Mesendoderm (in vitro differentiated cells): ENCODE measurements around the gene CGN.

Experiments
- DNase-seq: peaks from one replicate; pipeline ENCODE4 v3.0.0; 2013
- H2AK5ac ChIP-seq: 2 replicates; pipeline ENCODE4 v1.6.1; 2013; ENCODE audit warnings: low read length, inconsistent platforms
- H2BK120ac ChIP-seq: 2 replicates; pipeline ENCODE4 v1.6.1; 2013; ENCODE audit warnings: low read depth, mild to moderate bottlenecking, low read length, moderate library complexity, mixed read lengths
- H2BK15ac ChIP-seq: replicated peaks from 2 replicates; pipeline ENCODE4 v1.6.1; 2013; ENCODE audit warnings: low read depth, mild to moderate bottlenecking, moderate library complexity
- H2BK5ac ChIP-seq: 2 replicates; pipeline ENCODE4 v1.6.1; 2013; ENCODE audit warnings: low read length, inconsistent platforms
- H3K18ac ChIP-seq: 2 replicates; pipeline ENCODE4 v1.6.1; 2013; ENCODE audit warnings: mild to moderate bottlenecking, low read length, mixed read lengths
- H3K23ac ChIP-seq: one replicate; pipeline ENCODE4 v1.6.1; 2013; ENCODE audit warnings: low read length
- H3K27ac ChIP-seq: 2 replicates; pipeline ENCODE4 v1.5.1; 2013; ENCODE audit warnings: low read depth, mild to moderate bottlenecking, inconsistent platforms, low read length, moderate library complexity
- H3K27me3 ChIP-seq: 2 replicates; pipeline ENCODE4 v1.6.1; 2013; ENCODE audit warnings: low read length, control low read depth, mild to moderate bottlenecking, inconsistent platforms; ENCODE audit not compliant: insufficient read depth, poor library complexity
- H3K36me3 ChIP-seq: 2 replicates; pipeline ENCODE4 v1.6.1; 2013; ENCODE audit warnings: low read length, inconsistent platforms; ENCODE audit not compliant: control insufficient read depth, insufficient read depth
- H3K4ac ChIP-seq: one replicate; pipeline ENCODE4 v1.6.1; 2013; ENCODE audit warnings: low read depth, mild to moderate bottlenecking, low read length, moderate library complexity
- H3K4me1 ChIP-seq: 2 replicates; pipeline ENCODE4 v1.6.1; 2013; ENCODE audit warnings: low read depth, low read length, inconsistent platforms; ENCODE audit not compliant: control insufficient read depth
- H3K4me2 ChIP-seq: 2 replicates; pipeline ENCODE4 v1.6.1; 2013; ENCODE audit warnings: low read length
- H3K4me3 ChIP-seq: 2 replicates; pipeline ENCODE4 v1.5.1; 2013; ENCODE audit warnings: mild to moderate bottlenecking, low read length
- H3K56ac ChIP-seq: one replicate; pipeline ENCODE4 v1.6.1; 2013; ENCODE audit warnings: low read length
- H3K79me1 ChIP-seq: 2 replicates; pipeline ENCODE4 v1.6.1; 2013; ENCODE audit warnings: low read length, inconsistent platforms
- H3K79me2 ChIP-seq: 2 replicates; pipeline ENCODE4 v1.6.1; 2013; ENCODE audit warnings: mild to moderate bottlenecking, low read length; ENCODE audit not compliant: control insufficient read depth, insufficient read depth
- H3K9ac ChIP-seq: 2 replicates; pipeline ENCODE4 v1.6.1; 2013; ENCODE audit warnings: low read length, inconsistent platforms
- H4K5ac ChIP-seq: one replicate; pipeline ENCODE4 v1.6.1; 2013; ENCODE audit warnings: low read length
- H4K8ac ChIP-seq: one replicate; pipeline ENCODE4 v1.6.1; 2013; ENCODE audit warnings: low read depth, mild to moderate bottlenecking, control low read depth, low read length, moderate library complexity
- WGBS: extraction: QIAGEN DNeasy Blood & Tissue Kit; methylation state at CpG from one replicate; pipeline ENCODE4 v1.1.7; 2013; ENCODE audit warnings: low lambda C conversion rate, missing lambda C conversion rate; ENCODE audit not compliant: insufficient coverage; ENCODE audit errors: extremely low coverage; 5-methylcytosine and 5-hydroxymethylcytosine counted together

Gene CGN

DNA sequence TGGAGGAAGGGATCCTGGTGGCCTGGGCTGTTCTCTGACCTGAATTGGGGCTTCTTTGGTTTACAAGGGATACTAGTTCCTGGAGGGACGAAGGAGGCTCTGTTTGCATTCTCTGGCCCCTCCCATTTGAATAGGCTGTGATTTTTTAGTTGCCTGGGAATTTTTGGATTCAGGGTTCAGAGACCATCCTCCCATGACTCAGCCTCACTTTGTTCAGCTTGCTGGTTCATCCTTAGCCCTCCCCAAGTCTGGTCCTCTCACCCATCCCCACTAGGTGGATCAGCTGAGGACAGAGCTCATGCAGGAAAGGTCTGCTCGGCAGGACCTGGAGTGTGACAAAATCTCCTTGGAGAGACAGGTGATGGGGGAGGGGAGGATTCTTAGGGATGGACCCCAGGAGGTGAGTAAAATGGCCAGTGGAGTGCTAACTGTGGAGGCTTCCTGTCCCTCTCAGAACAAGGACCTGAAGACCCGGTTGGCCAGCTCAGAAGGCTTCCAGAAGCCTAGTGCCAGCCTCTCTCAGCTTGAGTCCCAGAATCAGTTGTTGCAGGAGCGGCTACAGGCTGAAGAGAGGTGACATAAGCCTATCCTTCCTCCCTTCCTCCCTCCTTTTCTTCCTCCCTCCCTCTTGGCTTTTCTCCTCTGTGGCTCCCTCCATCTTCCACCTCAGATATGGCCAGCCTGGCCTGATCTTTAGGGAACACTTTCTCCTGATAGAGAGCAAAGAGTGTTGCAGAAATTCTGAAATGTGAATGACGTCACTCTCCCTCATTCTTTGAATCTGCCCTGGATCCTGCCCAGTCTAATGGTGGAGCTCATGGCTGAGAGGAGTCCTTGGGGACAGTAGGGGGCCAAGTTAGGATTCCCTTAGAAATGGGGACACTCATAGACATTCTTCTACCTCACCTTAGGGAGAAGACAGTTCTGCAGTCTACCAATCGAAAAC, 24.4 kb downstream of the CGN start:
- Histone ChIP-seq H4K5ac (no peak overlapping the region), H3K4me1 (peaks cover 3% of the 10 kb centered on the region), H3K79me2 (no peaks in the 10 kb centered on the region), H3K27ac (no peak overlapping the region), H3K27me3 (no peaks in the 10 kb centered on the region), H3K79me1 (no peaks in the 10 kb centered on the region), H3K18ac (no peak overlapping the region), H3K4me3 (no peak overlapping the region), H3K9ac (no peak overlapping the region), H2BK5ac (no peak overlapping the region), H3K36me3 (no peaks in the 10 kb centered on the region), H2AK5ac (no peak overlapping the region), H2BK15ac (no peak overlapping the region), H4K8ac (no peak overlapping the region), H3K56ac (no peak overlapping the region), H2BK120ac (no peak overlapping the region), H3K23ac (no peak overlapping the region), H3K4ac (no peak overlapping the region), H3K4me2 (no peak overlapping the region)
- no CpG with 5 or more reads among the region's 6 CpGs for WGBS
- DNase-seq, result peak; percentile 76

DNA sequence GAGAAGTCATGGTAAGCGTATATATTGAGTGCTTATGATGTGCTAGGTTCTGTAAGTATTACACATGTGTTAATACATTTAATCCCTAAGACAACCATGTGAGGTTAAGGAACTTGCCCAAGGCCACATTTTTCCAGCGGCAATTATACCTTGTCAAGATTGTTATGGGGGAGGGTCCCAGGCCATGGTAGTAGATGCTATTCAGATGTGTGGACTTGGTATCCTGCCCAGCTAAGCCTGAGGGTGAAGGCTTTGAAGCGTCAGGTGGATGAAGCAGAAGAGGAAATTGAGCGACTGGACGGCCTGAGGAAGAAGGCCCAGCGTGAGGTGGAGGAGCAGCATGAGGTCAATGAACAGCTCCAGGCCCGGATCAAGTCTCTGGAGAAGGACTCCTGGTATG, 25.3 kb downstream of the CGN start:
- H3K18ac ChIP-seq, result no peak overlapping the region
- no peak overlapping the region for H2BK5ac ChIP-seq
- no peak overlapping the region for H4K8ac ChIP-seq
- WGBS, result no CpG with 5 or more reads among the region's 7 CpGs
- H3K79me1 ChIP-seq, result peaks cover 3% of the 10 kb centered on the region
- H3K4me3 ChIP-seq, result no peak overlapping the region
- no peak overlapping the region for H3K27ac ChIP-seq
- no peak overlapping the region for H2AK5ac ChIP-seq
- H3K4me2 ChIP-seq, result no peak overlapping the region
- H3K36me3 ChIP-seq, result no peaks in the 10 kb centered on the region
- H3K9ac ChIP-seq, result no peak overlapping the region
- H4K5ac ChIP-seq, result no peak overlapping the region
- H2BK120ac ChIP-seq, result no peak overlapping the region
- no peak overlapping the region for H3K23ac ChIP-seq
- no peaks in the 10 kb centered on the region for H3K27me3 ChIP-seq
- no peak overlapping the region for H2BK15ac ChIP-seq
- H3K4ac ChIP-seq, result no peak overlapping the region
- H3K79me2 ChIP-seq, result peaks cover under 1% of the 10 kb centered on the region
- no peak overlapping the region for H3K56ac ChIP-seq
- no peak for DNase-seq
- peaks cover 5% of the 10 kb centered on the region for H3K4me1 ChIP-seq

DNA sequence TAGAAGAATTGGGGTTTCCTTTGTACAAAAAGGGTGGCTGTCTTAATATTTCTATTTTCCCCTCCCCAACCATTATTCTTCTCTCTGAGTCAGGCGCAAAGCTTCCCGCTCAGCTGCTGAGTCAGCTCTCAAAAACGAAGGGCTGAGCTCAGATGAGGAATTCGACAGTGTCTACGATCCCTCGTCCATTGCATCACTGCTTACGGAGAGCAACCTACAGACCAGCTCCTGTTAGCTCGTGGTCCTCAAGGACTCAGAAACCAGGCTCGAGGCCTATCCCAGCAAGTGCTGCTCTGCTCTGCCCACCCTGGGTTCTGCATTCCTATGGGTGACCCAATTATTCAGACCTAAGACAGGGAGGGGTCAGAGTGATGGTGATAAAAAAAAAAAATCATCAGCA, 25.9 kb downstream of the CGN start:
- Histone ChIP-seq H3K4ac (no peak overlapping the region), H2BK5ac (no peak overlapping the region), H3K4me2 (no peak overlapping the region), H3K4me3 (no peak overlapping the region), H2BK120ac (no peak overlapping the region), H3K9ac (no peak overlapping the region), H3K27me3 (no peaks in the 10 kb centered on the region), H3K23ac (no peak overlapping the region), H3K18ac (no peak overlapping the region), H2AK5ac (no peak overlapping the region), H3K27ac (no peak overlapping the region), H3K79me1 (peaks cover 3% of the 10 kb centered on the region), H3K4me1 (peaks cover 5% of the 10 kb centered on the region), H3K56ac (no peak overlapping the region), H2BK15ac (no peak overlapping the region), H4K5ac (no peak overlapping the region), H3K36me3 (no peaks in the 10 kb centered on the region), H4K8ac (no peak overlapping the region), H3K79me2 (peaks cover 3% of the 10 kb centered on the region)
- DNase-seq, result peak; percentile 66
- no CpG with 5 or more reads among the region's 9 CpGs for WGBS

GRCh38 chr1:151539321-151540020, 28.3 kb downstream of the CGN start:
- Histone ChIP-seq H3K23ac (no peak overlapping the region), H4K5ac (no peak overlapping the region), H3K36me3 (no peaks in the 10 kb centered on the region), H3K79me1 (peaks cover 3% of the 10 kb centered on the region), H3K79me2 (peaks cover 8% of the 10 kb centered on the region), H2BK5ac (no peak overlapping the region), H3K4me2 (peak overlapping the region; percentile 56), H3K9ac (peak overlapping the region; percentile 33), H3K27me3 (no peaks in the 10 kb centered on the region), H3K18ac (no peak overlapping the region), H3K4me3 (peak overlapping the region; percentile 5), H2BK15ac (no peak overlapping the region), H3K56ac (peak overlapping the region; percentile 30), H2BK120ac (no peak overlapping the region), H3K27ac (no peak overlapping the region), H4K8ac (no peak overlapping the region), H2AK5ac (no peak overlapping the region), H3K4me1 (peaks cover 5% of the 10 kb centered on the region), H3K4ac (no peak overlapping the region)
- no CpG with 5 or more reads among the region's 7 CpGs for WGBS
- peak; percentile 89 for DNase-seq

DNA sequence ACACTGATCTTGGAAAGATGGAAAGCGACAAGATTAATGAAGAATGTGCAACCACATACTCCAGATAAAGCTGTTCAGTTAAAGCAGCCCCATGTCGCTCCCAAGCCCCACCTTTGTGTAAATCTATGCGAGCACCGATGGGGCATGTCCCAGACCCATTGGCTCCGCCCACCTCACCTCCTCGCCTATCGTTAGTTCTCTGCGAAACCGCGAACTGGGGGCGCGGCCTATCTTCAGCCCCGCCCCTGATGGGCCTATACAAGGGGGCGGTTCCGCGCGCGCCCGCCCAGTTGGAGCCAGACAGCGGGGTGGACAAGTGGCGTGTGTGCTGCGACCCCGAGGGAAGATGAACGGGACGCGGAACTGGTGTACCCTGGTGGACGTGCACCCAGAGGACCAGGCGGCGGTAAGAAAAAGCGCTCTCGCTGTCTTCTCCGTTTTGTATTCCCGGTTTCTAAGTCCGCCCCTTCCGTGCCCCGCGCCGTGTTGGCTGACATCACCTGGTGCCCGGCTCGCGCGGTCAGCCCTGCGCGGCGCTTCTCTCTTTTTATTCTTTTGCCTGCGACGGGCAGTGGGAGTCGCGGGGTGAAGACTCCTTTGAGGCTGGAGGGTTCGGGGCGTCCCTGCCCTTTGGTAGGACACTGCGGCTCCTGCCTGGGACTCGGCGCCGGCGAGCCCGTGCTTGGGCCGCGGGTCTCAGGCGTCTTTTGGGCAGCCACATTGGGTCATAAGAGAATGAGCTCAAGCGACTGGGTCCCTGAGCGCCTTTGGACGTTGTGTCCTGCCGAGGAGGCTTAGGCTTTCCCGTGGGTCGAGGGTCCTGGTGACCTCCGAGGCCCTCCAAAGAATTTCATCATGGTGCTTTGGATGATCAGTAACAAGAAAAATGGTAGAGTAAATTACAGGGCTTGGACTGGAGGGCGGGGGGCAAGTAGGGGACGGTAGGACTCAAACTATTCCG, 29.1 kb downstream of the CGN start, which contains the start of gene TUFT1:
Gene TUFT1 (plus strand): TSS at position 289 of the 961 bp plus-strand sequence. CDS start 58 bp downstream, at position 347.
- H3K9ac ChIP-seq, result peak within 1 kb of the TSS; percentile 74
- H3K27me3 ChIP-seq, result no peaks in the 10 kb centered on the region
- H2AK5ac ChIP-seq, result no peak within 1 kb of the TSS
- DNase-seq, result peak; percentile 97
- H3K4me1 ChIP-seq, result peaks cover 5% of the 10 kb centered on the region
- H4K8ac ChIP-seq, result no peak within 1 kb of the TSS
- H3K18ac ChIP-seq, result no peak within 1 kb of the TSS
- no peaks in the 10 kb centered on the region for H3K36me3 ChIP-seq
- H3K23ac ChIP-seq, result no peak within 1 kb of the TSS
- no peak within 1 kb of the TSS for H3K4ac ChIP-seq
- H3K56ac ChIP-seq, result peak within 1 kb of the TSS; percentile 91
- H2BK120ac ChIP-seq, result no peak within 1 kb of the TSS
- no peak within 1 kb of the TSS for H2BK15ac ChIP-seq
- H3K27ac ChIP-seq, result peak within 1 kb of the TSS; percentile 5
- no CpG with 5 or more reads among the region's 70 CpGs for WGBS
- no peak within 1 kb of the TSS for H4K5ac ChIP-seq
- H3K4me2 ChIP-seq, result peak within 1 kb of the TSS; percentile 56
- H3K4me3 ChIP-seq, result peak within 1 kb of the TSS; percentile 83
- peaks cover 8% of the 10 kb centered on the region for H3K79me2 ChIP-seq
- peaks cover 3% of the 10 kb centered on the region for H3K79me1 ChIP-seq
- H2BK5ac ChIP-seq, result no peak within 1 kb of the TSS
